GM12878 (cell line): ENCODE measurements around the gene ZNRF3.

Experiments
- CHD2 ChIP-seq: IDR thresholded peaks from 2 replicates; pipeline ENCODE4 v1.6.1; 2011; ENCODE audit warnings: low read depth, low read length, improper control_type of control experiment, borderline replicate concordance
- CTCF ChIP-seq, 3 experiments: IDR thresholded peaks in 2 of 3; conservative IDR thresholded peaks in 1 of 3; 2 replicates each; pipeline ENCODE4 v1.5.1; 2011; ENCODE audit warnings: low read depth in 3 of 3, low read length in 3 of 3, mild to moderate bottlenecking in 3 of 3, control low read depth in 2 of 3, moderate library complexity in 2 of 3, inconsistent platforms in 1 of 3, mixed read lengths in 1 of 3; ENCODE audit not compliant: control insufficient read depth in 2 of 3, insufficient read depth in 1 of 3; ENCODE audit errors: extremely low read depth in 1 of 3
- EP300 ChIP-seq, 2 experiments: fragments of 150-350 bp in 1 of 2; IDR thresholded peaks; 2 replicates each; pipeline ENCODE4 v1.6.1; 2011 to 2012; ENCODE audit warnings: low read depth in 2 of 2, low read length in 2 of 2, borderline replicate concordance in 1 of 2, improper control_type of control experiment in 1 of 2, inconsistent platforms in 1 of 2; ENCODE audit not compliant: control insufficient read depth in 1 of 2
- KDM1A ChIP-seq: fragments of 200-600 bp; sonication (generic); IDR thresholded peaks from 2 replicates; pipeline ENCODE4 v1.6.1; 2016; ENCODE audit warnings: borderline replicate concordance
- POLR2A ChIP-seq: IDR thresholded peaks from 2 replicates; pipeline ENCODE4 v1.6.1; 2011; ENCODE audit warnings: low read depth, mild to moderate bottlenecking, low read length
- PRDM15 ChIP-seq: fragments of 450-650 bp; formaldehyde crosslinking; IDR thresholded peaks from 2 replicates; pipeline ENCODE4 v1.4.0; 2020; ENCODE audit warnings: mild to moderate bottlenecking, moderate library complexity
- REST ChIP-seq: IDR thresholded peaks from 2 replicates; pipeline ENCODE4 v1.6.1; 2012; ENCODE audit warnings: mild to moderate bottlenecking, low read depth, low read length
- SMAD1 ChIP-seq: fragments of 450-650 bp; IDR thresholded peaks from 2 replicates; pipeline ENCODE4 v1.6.1; 2018; ENCODE audit warnings: mild to moderate bottlenecking, low read depth; ENCODE audit not compliant: partially characterized antibody
- SPI1 ChIP-seq: IDR thresholded peaks from 2 replicates; pipeline ENCODE4 v1.6.1; 2011; ENCODE audit warnings: low read depth, mild to moderate bottlenecking, low read length, moderate library complexity, borderline replicate concordance; ENCODE audit not compliant: insufficient read depth
- SUPT20H ChIP-seq: IDR thresholded peaks from 2 replicates; pipeline ENCODE4 v1.6.1; 2011; ENCODE audit warnings: low read depth, mild to moderate bottlenecking, low read length, moderate library complexity, borderline replicate concordance; ENCODE audit not compliant: control insufficient read depth
- YY1 ChIP-seq: IDR thresholded peaks from 2 replicates; pipeline ENCODE4 v1.6.1; 2011; ENCODE audit warnings: low read depth, mild to moderate bottlenecking, low read length

GRCh38 chr22:29093501-29094300 lies 210.3 kb downstream of the ZNRF3 start:
- TF ChIP-seq YY1 (no peak), CHD2 (no peak), SMAD1 (no peak), CTCF (IDR thresholded peaks at IDR 0.05 in 2 of 3, conservative IDR thresholded peaks at IDR 0.05 in 1 of 3; ENCODE audit: control insufficient read depth in 2 of 3, extremely low read depth in 1 of 3, insufficient read depth in 1 of 3, low read depth in 3 of 3, low read length in 3 of 3) (no peak), SPI1 (no peak), PRDM15 (CRISPR knock-in tag) (no peak), EP300 (IDR thresholded peaks at IDR 0.05; ENCODE audit: borderline replicate concordance in 1 of 2, control insufficient read depth in 1 of 2, low read depth in 2 of 2, low read length in 2 of 2) (no peak), REST (no peak), SUPT20H (no peak), POLR2A (no peak), KDM1A (no peak)
